H1 (cell line): Measurements from ENCODE around the gene ACTR1B.

ENCODE experiments used
- ASH2L ChIP-seq: fragments of 200-600, 300-600 bp; sonication (generic); IDR thresholded peaks from one replicate; pipeline ENCODE4 v1.7.1; 2017; ENCODE audit warnings: low read length
- BACH1 ChIP-seq: IDR thresholded peaks from 2 replicates; pipeline ENCODE4 v1.6.1; 2012; ENCODE audit warnings: low read length, improper control_type of control experiment
- CEBPB ChIP-seq: IDR thresholded peaks from 2 replicates; pipeline ENCODE4 v1.6.1; 2012; ENCODE audit warnings: low read depth, low read length
- CHD2 ChIP-seq: IDR thresholded peaks from 2 replicates; pipeline ENCODE4 v1.6.1; 2012; ENCODE audit warnings: low read length, improper control_type of control experiment
- EZH2 ChIP-seq: fragments of 200-600 bp; sonication (generic); IDR thresholded peaks from 2 replicates; pipeline ENCODE4 v1.7.1; 2012; ENCODE audit warnings: low read depth, mild to moderate bottlenecking, moderate library complexity, low read length, inconsistent platforms; ENCODE audit not compliant: severe bottlenecking
- POLR2AphosphoS5 ChIP-seq: IDR thresholded peaks from 2 replicates; pipeline ENCODE4 v1.6.1; 2011; ENCODE audit warnings: low read depth, low read length
- RAD21 ChIP-seq, 2 experiments: IDR thresholded peaks in 1 of 2; conservative IDR thresholded peaks in 1 of 2; 2 replicates each; pipeline ENCODE4 v1.6.1; 2011; ENCODE audit warnings: low read depth in 2 of 2, low read length in 2 of 2, improper control_type of control experiment in 1 of 2, inconsistent platforms in 1 of 2, mild to moderate bottlenecking in 1 of 2, moderate library complexity in 1 of 2
- SIRT6 ChIP-seq: IDR thresholded peaks from one replicate; pipeline ENCODE4 v1.7.1; 2012; ENCODE audit warnings: low read length, inconsistent platforms
- TAF1 ChIP-seq: IDR thresholded peaks from 2 replicates; pipeline ENCODE4 v1.6.1; 2011; ENCODE audit warnings: mild to moderate bottlenecking, low read depth, low read length
- ZNF274 ChIP-seq: IDR thresholded peaks from 2 replicates; pipeline ENCODE4 v1.7.0; 2012; ENCODE audit warnings: low read length, borderline replicate concordance; ENCODE audit errors: extremely low read depth
- TF ChIP-seq, protein P1 (sequence below): IDR thresholded peaks from 2 replicates; pipeline ENCODE4 v1.6.1; 2011; ENCODE audit warnings: low read length, improper control_type of control experiment
- TF ChIP-seq, protein P2 (sequence below), 3 experiments: IDR thresholded peaks; 1 replicate in 2 of 3; 2 replicates in 1 of 3; pipeline versions ENCODE4 v1.5.1 to v1.6.1; 2011; ENCODE audit warnings: low read length in 3 of 3, mild to moderate bottlenecking in 3 of 3, inconsistent platforms in 2 of 3, low read depth in 1 of 3, moderate library complexity in 1 of 3; ENCODE audit not compliant: insufficient read depth in 1 of 3; ENCODE audit errors: control extremely low read depth in 1 of 3

DNA sequence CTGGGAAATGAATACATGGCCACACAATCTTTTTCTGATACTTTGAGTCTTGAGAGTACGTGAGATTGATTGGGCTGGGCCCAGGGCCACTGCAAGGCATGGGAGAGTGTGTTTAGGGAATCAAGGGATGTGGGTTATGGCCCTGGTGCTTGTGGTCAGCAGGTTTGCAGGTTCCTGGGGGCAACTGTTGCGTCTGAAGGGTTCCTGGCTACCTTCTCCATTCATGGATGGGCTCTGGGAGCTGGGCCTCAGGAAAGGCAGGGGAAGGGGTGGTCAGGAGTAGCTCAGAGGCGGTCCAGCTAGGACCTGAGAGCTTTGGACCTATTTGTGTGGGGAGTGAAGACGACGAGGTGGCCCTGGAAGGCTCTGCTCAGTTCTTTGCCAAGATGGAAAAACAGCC lies 41.1 kb upstream of the ACTR1B start:
- TF ChIP-seq CEBPB = no peak
- TF ChIP-seq, protein P1, sequence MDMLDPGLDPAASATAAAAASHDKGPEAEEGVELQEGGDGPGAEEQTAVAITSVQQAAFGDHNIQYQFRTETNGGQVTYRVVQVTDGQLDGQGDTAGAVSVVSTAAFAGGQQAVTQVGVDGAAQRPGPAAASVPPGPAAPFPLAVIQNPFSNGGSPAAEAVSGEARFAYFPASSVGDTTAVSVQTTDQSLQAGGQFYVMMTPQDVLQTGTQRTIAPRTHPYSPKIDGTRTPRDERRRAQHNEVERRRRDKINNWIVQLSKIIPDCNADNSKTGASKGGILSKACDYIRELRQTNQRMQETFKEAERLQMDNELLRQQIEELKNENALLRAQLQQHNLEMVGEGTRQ = no peak
- no peak for TF ChIP-seq TAF1
- TF ChIP-seq POLR2AphosphoS5 = no peak
- no peak for TF ChIP-seq EZH2
- TF ChIP-seq, protein P2, sequence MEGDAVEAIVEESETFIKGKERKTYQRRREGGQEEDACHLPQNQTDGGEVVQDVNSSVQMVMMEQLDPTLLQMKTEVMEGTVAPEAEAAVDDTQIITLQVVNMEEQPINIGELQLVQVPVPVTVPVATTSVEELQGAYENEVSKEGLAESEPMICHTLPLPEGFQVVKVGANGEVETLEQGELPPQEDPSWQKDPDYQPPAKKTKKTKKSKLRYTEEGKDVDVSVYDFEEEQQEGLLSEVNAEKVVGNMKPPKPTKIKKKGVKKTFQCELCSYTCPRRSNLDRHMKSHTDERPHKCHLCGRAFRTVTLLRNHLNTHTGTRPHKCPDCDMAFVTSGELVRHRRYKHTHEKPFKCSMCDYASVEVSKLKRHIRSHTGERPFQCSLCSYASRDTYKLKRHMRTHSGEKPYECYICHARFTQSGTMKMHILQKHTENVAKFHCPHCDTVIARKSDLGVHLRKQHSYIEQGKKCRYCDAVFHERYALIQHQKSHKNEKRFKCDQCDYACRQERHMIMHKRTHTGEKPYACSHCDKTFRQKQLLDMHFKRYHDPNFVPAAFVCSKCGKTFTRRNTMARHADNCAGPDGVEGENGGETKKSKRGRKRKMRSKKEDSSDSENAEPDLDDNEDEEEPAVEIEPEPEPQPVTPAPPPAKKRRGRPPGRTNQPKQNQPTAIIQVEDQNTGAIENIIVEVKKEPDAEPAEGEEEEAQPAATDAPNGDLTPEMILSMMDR (IDR thresholded peaks at IDR 0.05; ENCODE audit: control extremely low read depth in 1 of 3, insufficient read depth in 1 of 3, low read depth in 1 of 3, low read length in 3 of 3) = no peak
- no peak for TF ChIP-seq ZNF274
- TF ChIP-seq CHD2 = no peak
- TF ChIP-seq SIRT6 = no peak
- no peak for TF ChIP-seq RAD21 (IDR thresholded peaks at IDR 0.05 in 1 of 2, conservative IDR thresholded peaks at IDR 0.05 in 1 of 2; ENCODE audit: low read depth in 2 of 2, low read length in 2 of 2)
- TF ChIP-seq BACH1 = no peak
- TF ChIP-seq ASH2L = no peak
